T-helper 1 cell treated with Interleukin-12 subunit alpha and Interleukin-12 subunit beta and Interleukin-4 antibody, amounts not matched to agents 30 ng/mL and 1 ng/mL, for 36 hours (primary cell): Measurements from ENCODE around the gene CD300E. TPM values are rescaled to one million over a fixed set of nuclear protein-coding genes. Genes with fewer than 3 reads are reported as not detected.

Experiments
- intact Hi-C: fragments of 100-400 bp; cut with micrococcal nuclease; formaldehyde crosslinking; loops from one replicate; pipeline ENCODE4 v1.15.1; 2024
- total RNA-seq: library from RNA; stranded (reverse); gene quantifications from 2 replicates; pipeline ENCODE4 v1.2.3, GENCODE V29; 2022

CD300E gene
- total RNA-seq, 1 donor from 2014 or later = not detected

DNA sequence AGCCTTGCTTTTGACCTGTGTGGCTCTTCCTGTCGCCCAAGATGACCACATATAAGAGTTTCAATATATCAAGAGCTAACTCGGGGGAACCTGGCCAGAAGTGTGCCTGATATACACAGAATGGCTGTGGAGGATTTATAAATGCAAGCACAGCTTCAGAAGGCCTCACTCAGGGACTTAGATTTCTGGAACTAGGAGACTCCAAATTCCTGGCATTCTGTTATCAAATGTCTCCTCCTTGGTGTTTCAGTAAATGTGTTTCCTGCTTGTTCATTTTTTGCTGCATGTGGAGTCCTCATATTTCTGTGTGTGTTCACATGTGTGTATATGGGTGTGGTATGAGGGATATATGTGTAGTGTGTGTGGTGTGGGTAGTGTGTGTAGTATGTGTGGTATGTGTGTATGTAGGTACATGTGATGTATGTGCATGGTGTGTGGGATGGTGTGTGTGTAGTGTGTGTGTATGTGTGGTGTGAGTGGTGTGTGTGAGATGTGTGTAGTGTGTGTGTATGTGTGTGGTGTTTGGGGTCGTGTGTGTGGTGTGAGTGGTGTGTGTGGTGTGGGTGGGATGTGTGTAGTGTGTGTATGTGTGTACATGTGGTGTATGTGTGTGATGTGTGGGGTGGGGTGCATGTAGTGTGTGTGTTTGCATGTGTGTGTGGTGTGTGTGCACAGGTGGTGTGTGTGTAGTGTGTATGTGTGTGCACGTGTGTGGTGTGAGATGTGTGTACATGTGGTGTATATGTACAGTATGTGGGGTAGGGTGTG lies 55.2 kb downstream of the CD300E start:
- intact Hi-C loops = loop anchor here (5.0 kb wide), 1 partner anchor 294 kb away; no protein-coding TSS in a partner anchor

DNA sequence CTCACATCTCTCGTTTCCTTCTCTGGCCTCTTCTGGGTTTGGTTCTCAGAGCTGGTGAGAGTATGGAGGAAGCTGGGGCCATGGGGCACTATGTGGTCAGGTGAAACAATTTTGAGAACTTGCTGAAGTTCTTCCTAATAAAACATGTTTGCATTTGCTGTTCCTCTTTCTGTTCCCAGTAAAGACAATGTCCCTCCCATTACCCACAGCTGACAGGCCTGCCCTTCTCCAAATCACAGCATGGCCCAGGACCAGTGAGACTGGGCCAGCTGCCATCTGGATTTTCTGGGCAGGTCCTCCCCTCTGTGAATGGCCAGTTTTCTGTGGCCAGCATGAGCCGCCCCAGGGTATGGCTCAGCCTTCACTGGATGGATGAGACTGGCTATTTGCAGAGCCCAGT lies 56.1 kb downstream of the CD300E start, which contains the start of gene CD300H:
CD300H (minus strand) TSS at position 113 of the 400 bp plus-strand sequence.
- intact Hi-C loops = loop anchor here (2.0 to 5.0 kb wide), 2 partner anchors 79 to 295 kb away; no protein-coding TSS in a partner anchor

DNA sequence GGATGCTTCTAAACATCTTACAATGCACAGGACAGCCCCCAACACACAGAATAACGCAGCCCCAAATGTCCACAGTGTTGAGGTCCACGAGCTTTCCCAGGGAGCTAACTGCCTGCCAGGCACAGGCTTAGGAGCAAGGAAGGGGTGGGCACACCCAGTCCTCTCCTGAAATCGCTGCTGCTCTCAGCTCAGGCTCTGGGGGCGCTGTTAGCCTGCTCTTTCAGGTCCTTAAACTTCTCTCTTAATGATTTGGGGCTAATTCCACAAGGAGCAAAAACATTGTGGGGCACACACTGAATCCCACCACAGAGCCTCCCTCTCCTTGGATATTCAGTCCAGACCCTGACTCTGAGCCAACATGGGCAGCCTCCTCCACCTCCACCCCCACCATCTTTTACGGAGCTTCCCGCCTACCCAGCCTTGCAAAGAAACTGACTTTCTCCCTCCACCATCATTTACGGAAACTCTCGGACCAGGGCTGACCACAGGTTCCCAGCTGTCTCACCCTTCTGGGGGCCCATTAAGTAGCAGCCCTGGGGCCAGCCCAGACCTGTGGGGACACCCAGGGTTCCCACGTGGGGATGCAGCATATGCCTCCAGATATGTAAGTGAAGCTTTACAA lies 57.3 kb downstream of the CD300E start:
- intact Hi-C loops = loop anchor here (1.0 to 5.0 kb wide), 3 partner anchors 81 to 296 kb away; partner anchors contain the start of gene RAB37

DNA sequence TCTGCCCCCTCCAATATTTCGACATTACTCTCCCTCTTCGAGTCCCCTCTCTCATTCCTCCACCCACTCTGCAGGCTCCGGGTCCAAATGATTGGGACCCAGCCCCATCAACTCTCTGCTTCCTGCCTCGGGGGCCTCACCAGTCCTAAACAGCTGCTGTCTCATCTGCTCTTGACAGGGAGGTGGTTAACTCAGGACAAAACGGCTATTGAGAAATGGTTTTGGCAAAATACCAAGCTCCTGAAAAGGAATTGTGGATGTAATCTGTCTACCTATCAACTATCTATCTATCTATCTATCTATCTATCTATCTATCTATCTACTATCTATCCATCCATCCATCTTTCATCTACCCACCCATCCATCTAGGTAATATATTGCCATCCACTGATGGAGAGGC lies 58.4 kb downstream of the CD300E start:
- intact Hi-C loops = loop anchor here (5.0 kb wide), 1 partner anchor 297 kb away; no protein-coding TSS in a partner anchor

DNA sequence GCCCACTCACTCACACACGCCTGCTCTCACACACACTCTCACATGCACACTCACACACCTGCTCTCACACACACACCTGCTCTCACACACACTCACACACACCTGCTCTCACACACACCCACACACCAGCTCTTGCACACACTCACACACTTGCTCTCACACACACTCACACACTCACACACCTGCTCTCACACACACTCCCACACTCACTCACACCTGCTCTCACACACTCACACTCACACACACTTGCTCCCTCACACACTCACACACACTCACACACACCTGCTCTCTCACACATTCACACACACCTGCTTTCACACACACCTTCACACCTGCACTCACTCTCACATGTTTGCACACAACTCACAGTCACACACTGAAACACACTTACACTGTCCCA lies 60.2 kb downstream of the CD300E start:
- intact Hi-C loops = no loop called here

DNA sequence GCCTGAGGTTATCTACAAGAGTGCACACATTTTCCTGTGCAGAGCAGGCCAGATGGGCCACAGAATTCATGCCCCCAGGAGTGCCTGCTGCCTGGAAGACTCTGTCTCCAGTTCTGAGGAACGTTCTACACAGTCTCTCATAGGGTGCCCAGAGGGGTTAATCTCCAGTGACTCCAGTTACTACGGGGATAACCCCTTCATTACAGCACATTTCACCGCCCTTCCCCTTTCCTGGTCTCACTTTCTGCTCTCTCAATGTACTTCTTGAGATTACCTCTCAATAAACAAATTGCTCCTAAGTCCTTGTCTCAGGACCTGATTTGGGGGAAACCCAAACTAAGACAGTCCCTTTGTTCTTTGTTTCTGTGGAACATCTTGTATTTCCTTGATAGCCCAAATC lies 62.0 kb downstream of the CD300E start:
- intact Hi-C loops = no loop called here

Other genes with a start within 250 kb of the CD300E start
- gene GPRC5C, start 191.7 kb downstream of the CD300E start, total RNA-seq = 0.20 and 0.37 TPM in 2 replicates
- 49.6 and 50.3 TPM in 2 replicates for gene CD300A, start 157.1 kb downstream of the CD300E start, total RNA-seq
- gene CD300LB, start 92.3 kb downstream of the CD300E start, total RNA-seq = not detected in 2 replicates
- gene CD300C, start 77.6 kb downstream of the CD300E start, total RNA-seq = 0.80 and 1.3 TPM in 2 replicates
- gene CD300H, start 56.2 kb downstream of the CD300E start, total RNA-seq = not detected in 2 replicates
- gene CD300LD, start 31.5 kb downstream of the CD300E start, total RNA-seq = not detected in 2 replicates
- gene CD300LF, start 89.2 kb upstream of the CD300E start, total RNA-seq = not detected in 2 replicates
- 50.4 and 56.8 TPM in 2 replicates for gene RAB37, start 113.5 kb upstream of the CD300E start, total RNA-seq
- 308 TPM in 2 replicates for gene NHERF1, start 124.9 kb upstream of the CD300E start, total RNA-seq
- gene NAT9, start 152.6 kb upstream of the CD300E start, total RNA-seq = 37.4 and 40.9 TPM in 2 replicates
- 0.22 and 0.49 TPM in 2 replicates for gene GRIN2C, start 236.1 kb upstream of the CD300E start, total RNA-seq
- gene FDXR, start 249.3 kb upstream of the CD300E start, total RNA-seq = 37.3 and 40.6 TPM in 2 replicates